HG02678 (cell line): Measurements from ENCODE around the gene DISP3.
"Not testable (repeated sequence)": the region's sequence is repeated elsewhere in the genome, so short reads cannot be mapped to it uniquely, and the experiment has no call there.

Experiments used
- ATAC-seq: cut with Tn5 transposase; IDR thresholded peaks from one replicate; pipeline ENCODE4 v1.9.1; 2021; ENCODE audit warnings: mild to moderate bottlenecking, moderate library complexity; ENCODE audit not compliant: unreplicated experiment

Gene DISP3

DNA sequence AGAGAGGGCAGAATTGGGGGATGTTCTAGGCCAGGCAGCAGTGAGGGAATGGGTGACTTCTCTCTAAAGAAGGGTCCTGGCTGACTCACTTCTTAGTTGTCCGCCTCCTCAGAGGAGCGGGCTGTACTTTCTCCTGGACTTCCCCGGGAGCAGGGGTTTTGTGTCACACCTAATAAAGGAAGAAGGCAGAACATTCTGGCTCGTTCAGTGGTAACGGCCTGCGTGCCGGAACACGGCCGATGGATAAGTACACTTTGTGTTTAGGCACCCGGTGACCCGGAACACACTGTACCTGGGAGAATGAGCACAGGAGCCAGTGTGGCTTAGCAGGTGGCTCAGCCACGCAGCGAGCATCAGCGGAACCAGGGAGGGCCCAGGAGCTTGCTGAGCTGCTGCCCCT lies 90.6 kb downstream of the DISP3 start:
- no peak for ATAC-seq

- no peak for ATAC-seq
Measured at GRCh38 chr1:11569954-11570353, 91.0 kb downstream of the DISP3 start.

DNA sequence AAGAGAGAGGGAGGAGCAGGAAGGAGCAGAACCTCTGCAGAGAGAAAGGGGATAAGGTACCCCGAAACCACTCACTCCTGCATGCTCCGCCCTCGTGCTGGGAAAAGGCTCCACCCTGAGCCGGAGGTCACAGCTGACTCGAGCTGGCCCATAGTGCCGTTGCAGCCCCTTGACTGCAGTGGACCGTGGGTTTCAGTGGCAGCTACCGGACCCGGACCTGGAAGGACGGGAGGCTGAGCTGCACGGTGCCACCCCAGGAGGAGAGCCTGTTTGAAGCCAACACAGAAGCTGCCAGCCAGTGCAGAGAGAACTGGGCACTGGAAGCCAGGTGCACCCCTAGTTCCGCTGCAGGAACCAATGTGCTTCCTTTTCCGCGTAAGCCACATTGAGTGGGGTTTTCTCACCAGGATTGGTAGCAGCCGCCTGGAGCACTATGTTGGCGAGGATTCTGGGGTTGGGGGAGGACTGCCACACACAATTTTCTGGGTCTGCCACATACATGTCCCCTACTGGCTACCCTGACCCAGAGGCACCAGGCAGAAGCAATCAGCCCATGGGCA lies 91.9 kb downstream of the DISP3 start:
- no peak for ATAC-seq

DNA sequence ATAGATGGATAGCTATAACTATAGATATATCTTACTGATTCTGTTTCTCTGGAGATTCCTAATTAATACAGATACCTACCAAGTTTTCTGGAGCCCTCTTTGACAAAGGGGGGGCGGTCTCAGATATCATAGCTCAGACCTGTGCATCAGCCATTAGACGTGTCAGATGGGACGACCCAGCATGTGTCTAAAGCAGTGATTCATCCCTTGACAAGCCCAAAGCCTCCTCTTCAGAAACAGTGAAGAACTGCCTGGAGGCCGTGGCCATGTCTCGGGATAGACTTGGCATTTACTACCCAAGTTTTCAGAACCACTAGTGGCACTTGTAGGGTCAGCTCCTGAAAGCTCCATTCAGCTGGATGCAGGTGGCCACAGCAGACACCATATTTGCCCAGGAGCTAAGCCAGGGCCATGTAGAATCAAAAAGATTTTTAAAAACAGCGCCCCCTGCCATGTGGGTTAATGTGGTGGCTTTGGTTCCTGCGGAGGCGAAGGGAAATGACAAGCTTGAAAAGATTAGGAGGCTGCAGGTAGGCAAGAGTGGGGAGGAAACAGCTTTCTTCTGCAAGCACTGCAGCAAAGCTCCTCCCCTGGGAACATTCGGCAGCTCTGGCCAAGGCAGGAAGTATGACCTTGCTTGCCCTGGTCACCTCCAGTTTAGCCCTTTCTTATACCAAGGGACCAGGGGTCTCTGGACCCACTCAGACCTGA lies 93.1 kb downstream of the DISP3 start:
- no peak for ATAC-seq

DNA sequence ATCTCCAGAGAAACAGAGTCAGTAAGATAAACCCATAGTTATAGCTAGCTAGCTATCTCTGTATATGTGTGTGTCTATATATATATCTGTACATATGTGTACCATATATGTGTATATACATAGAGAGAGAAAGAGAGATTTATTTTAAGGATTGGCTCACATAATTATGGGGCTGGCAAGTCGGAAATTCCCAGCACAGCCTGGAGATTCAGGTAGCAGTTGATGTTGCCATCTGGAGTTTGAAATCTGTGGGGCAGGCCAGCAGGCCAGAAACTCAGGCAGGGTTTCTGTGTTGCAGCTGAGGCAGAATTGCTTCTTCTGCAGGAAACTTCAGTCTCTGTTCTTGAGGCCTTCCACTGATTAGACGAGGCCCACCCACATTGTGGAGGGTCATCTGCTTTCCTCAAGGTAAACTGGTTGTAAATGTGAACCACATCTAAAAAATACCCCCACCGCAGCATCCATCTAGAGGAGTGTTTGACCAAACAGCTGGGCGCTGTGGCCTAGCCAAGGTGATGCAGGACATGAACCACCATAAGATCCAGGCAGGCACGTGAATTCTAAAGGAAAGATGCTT lies 94.2 kb downstream of the DISP3 start:
- ATAC-seq: no peak

DNA sequence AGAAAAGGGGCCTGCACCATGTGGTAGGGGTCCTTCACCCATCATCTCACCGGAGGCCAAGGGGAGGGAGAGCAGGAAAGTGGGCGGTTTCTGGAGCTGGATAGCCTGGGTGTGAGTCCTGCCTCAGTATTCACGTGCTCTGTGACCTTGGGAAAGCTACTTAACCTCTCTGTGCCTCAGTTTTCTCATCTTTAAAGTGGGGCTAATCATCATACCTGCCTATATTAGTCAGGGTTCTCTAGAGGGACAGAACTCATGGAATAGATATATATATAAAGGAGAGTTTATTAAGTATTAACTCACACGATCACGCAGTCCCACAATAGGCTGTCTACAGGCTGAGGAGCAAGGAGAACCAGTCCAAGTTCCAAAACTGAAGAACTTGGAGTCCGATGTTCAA lies 96.6 kb downstream of the DISP3 start:
- no peak for ATAC-seq

DNA sequence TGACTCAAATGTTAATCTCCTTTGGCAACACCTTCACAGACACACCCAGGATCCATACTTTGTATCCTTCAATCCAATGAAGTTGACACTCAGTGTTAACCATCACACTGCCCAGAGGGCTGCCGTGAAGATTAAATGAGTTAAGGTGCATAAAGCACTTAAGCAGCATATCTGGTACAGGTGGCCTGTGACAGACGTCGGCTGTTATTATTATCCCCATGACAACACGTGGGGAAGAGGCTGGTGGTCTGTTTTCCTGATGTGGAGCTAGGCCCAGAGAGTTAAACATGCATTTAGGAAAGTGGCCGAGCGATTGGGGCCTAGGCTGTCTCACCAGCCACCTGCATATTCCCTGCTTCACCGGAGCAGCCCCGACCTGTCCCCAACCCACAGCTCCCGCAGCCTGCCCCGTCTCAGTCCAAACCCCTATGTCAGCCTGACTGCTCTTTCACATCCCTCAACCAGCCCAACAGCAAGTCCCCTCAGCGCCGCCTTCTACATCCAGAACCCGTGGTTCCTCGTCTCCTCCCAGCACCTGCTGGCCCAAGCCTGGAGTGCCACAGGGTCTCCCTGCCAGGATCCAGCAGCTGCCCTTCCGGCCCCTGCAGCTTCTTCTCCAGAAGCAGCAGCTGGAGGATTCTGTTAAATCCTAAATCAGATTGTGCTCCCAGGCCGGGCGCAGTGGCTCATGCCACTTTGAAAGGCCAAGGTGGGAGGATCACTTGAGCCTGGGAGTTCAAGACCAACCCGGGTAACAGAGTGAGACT lies 97.3 kb downstream of the DISP3 start:
- no peak for ATAC-seq

GRCh38 chr1:11578004-11578403 lies 99.0 kb downstream of the DISP3 start:
- no peak for ATAC-seq

GRCh38 chr1:11579506-11579905 lies 100.6 kb downstream of the DISP3 start:
- ATAC-seq: no peak

DNA sequence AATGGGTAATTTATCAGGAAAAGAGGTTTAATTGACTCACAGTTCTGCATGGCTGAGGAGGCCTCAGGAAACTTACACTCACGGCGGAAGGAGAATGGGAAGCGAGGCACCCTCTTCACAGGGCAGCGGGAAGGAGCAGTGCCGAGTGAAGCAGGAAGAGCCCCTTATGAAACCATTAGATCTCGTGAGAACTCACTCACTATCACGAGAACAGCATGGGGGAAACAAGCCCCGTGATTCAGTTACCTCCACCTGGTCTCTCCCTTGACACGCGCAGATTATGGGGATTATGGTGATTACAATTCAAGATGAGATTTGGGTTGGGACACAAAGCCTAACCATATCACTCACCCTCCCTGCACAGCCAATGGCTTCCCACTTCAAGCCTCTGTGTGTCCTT lies 101.1 kb downstream of the DISP3 start:
- ATAC-seq: not testable (repeated sequence)

DNA sequence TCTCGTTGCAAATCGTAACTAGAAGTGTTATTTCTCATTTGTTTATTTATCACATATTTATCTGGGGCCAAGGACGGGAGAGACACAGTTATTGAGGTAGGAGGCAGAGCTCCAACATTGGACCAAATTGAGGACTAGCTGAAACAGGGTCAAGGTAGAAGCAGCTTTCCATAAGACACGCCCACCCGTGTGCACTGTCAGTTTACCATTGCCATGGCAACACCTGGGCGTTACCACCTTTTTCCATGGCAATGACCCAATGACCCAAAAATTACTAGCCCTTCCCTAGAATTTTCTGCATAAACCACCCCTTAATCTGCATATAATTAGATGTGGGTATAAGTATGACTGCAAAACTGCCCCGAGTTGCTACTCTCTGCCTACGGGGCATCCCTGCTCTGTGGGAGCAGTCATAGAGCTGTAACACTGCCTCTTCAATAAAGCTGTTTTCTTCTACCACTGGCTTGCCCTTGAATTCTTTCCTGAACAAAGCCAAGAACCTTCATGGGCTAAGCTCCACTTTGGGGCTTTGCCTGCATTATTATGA lies 102.6 kb downstream of the DISP3 start:
- no peak for ATAC-seq

DNA sequence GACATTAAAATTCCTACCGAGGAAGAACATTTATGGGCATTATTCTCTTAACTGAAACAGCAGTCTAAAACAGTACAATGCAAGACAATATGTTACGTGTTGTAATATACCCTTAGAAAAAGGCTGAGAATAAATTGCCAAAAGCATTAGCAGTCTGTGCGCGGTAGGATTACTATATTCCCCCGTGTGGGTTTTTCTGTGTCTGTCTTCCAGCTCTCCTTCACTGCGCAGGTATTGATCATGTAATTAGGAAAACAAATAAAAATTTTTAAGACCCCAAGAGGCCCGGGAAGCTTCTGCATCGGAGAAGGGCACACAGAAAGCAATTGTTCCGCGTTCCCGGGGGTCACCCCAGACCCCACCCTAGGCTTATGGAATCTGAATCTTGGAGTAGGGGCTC lies 106.4 kb downstream of the DISP3 start:
- no peak for ATAC-seq
